Measurements from ENCODE around the gene HDAC4.

DNA sequence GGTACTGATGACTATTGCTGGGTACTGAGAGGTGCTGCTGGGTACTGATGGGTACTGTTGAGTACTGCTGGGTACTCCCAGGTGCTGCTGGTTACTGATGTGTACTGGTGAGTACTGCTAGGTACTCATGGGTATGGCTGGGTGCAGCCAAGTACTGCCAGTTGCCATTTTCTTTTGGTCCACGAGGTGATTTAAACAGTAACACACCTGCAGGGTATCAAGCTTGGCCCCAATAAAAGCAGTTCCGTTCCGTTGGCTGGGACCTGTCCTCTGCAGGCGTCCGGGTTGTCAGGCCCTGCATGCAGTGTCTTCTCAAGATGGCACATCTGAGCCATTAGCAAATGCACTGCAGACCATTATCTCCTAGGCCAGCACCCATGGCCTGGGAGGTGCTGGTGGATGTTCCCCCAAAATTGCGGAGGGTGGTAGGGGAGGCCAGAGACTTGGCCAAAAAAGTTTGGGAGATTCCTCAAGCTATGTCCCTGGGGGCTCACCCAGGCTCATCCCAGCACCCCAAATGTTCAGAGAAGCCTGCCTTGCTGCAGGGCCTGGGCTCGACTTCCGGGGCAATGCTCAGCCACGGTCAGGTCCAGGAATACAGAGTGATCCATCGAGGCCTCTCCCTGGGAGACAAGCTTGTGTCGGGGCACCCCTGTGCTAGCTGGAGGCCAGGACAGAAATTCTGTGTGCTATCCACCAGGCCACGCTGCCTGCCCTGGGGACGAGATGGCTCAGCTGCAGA is 387.7 kb downstream of the HDAC4 start:
- TF ChIP-seq CTCF (IDR thresholded peaks at IDR 0.05) (no peak), POLR2AphosphoS5 (IDR thresholded peaks at IDR 0.05; ENCODE audit: insufficient read depth in 1 of 2, low read depth in 1 of 2) (no peak)
